ENCODE results near the gene SCAMP4. TPM values are rescaled to one million over a fixed set of nuclear protein-coding genes. Genes with fewer than 3 reads are reported as not detected.

Gene SCAMP4
- total and polyA plus RNA-seq, 2 experiments from 2014 or later: 39.4 to 106 TPM

DNA sequence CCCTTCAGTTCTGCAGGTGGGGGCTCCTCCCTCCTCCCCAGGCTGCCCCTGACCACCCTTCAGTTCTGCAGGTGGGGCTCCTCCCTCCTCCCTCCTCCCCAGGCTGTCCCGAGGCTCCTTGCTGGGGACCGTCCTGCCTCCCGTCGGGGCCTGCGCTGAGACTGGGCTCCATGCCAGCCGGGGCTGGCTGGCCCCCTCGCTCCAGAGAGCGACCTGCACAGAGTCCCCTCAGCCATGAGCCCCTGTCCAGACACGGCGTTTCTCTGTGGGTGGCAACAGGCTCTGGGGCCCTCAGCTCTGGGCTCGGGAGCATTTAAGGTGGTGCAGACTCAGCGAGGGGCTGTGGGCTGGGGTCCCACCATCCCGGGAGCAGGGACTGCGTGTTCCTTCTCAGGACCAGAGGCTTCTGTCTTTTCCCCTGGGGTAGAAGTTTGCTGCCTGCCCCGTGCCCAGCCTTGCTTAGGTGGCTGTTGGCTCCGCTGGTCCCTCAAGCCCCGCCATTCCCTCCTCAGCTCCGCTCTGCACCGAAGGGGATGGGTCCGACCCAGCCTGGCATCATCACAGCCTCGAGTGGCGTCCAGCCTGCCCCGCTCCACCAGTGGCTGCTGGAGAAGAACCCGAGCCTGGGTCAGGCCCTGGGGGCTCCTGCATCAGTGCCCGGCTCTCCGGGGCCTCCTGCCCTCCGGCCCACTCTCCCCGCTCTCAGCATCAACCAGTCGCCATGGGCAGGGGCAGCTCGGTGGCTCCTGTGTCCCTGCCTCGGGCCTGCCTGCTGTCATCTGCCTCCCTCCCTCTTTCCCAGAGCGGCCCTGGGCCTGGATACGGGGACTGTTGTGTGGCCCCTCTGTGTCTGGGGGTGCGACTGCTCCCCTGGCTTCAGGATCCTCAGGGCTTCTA, 63.3 kb downstream of the SCAMP4 start (continued):
- no peak for TF ChIP-seq JUNB (IDR thresholded peaks at IDR 0.05; ENCODE audit: unreplicated experiment)
- no peak for TF ChIP-seq CREB1 (CRISPR knock-in tag; IDR thresholded peaks at IDR 0.05; ENCODE audit: low read depth)

DNA sequence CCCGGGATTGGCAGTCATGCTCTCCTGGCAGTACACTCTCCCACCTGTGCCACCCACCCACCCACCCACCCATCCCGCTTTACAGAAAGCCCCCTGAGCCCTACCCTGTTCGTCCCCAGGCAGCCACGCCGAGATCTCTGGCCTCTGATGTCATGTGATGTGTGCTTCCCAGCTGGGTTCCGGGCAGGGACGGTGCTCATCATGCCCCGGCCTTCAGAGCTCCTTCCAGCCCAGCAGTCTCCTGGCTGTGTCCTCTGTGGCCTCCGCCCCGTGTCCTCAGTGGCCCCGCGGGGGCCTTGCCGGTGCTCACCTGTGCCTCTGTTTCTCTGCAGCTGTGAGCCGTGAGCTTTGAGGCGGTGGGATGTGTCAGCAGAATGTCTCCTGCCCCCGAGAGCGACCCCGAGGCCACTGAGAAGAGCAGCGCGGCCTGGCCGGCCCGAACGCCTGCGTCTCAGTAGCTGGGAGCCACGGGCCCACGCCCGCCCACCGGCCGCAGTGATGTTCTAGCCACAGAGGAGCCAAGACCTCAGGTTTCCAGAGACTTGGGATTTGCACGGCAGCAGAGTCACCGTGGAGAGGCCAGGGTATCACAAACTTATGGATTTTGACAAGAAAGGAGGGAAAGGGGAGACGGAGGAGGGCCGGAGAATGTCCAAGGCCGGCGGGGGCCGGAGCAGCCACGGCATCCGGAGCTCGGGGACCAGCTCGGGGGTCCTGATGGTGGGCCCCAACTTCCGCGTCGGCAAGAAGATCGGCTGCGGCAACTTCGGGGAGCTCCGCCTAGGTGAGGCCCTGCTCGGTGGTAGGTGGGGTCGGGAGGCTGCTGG, 64.2 kb downstream of the SCAMP4 start:
- H4K20me1 ChIP-seq (replicated peaks; ENCODE audit: insufficient read depth): peaks cover 39% of the 10 kb centered on the region
- no peaks in the 10 kb centered on the region for H3K9me2 ChIP-seq (ENCODE audit: insufficient read depth)
- ATAC-seq (no peak), DNase-seq (ENCODE audit: low spot score) (no peak)
- H3K36me3 ChIP-seq (ENCODE audit: insufficient read depth): no peaks in the 10 kb centered on the region
- TF ChIP-seq STAT1 (IDR thresholded peaks at IDR 0.05; ENCODE audit: unreplicated experiment) (no peak), EZH2phosphoT487 (IDR thresholded peaks at IDR 0.05; ENCODE audit: unreplicated experiment) (no peak), ZNF331 (CRISPR knock-in tag; IDR thresholded peaks at IDR 0.05; ENCODE audit: low read depth) (no peak), ZNF114 (CRISPR knock-in tag; IDR thresholded peaks at IDR 0.05) (no peak), POLR2AphosphoS5 (IDR thresholded peaks at IDR 0.05; ENCODE audit: low read depth) (no peak), CREB1 (CRISPR knock-in tag; IDR thresholded peaks at IDR 0.05; ENCODE audit: low read depth) (no peak)
- H3K27me3 Mint-ChIP-seq (ENCODE audit: insufficient read depth, low read depth, poor library complexity): peaks cover 4% of the 10 kb centered on the region
- H3K4me3 Mint-ChIP-seq: no peak overlapping the region
- no peaks in the 10 kb centered on the region for H3K4me1 Mint-ChIP-seq
- peaks cover 68% of the 10 kb centered on the region for H3K79me2 ChIP-seq (replicated peaks; ENCODE audit: insufficient read depth)
- H3K27me3 ChIP-seq (ENCODE audit: insufficient read depth): no peaks in the 10 kb centered on the region
- peaks cover 9% of the 10 kb centered on the region for H3K36me3 Mint-ChIP-seq (ENCODE audit: low read depth)
- no peak overlapping the region for H3K27ac Mint-ChIP-seq
- H3K4me1 ChIP-seq (ENCODE audit: insufficient read depth): no peaks in the 10 kb centered on the region
- no peak overlapping the region for H3K4me3 ChIP-seq
- no peak overlapping the region for H3K27ac ChIP-seq (ENCODE audit: low read depth)
- H2AFZ ChIP-seq: no peak overlapping the region
- H3F3A ChIP-seq (replicated peaks; ENCODE audit: low read depth): no peaks in the 10 kb centered on the region; the same call in 1 of the 2 replicates
- H3K4me2 ChIP-seq: no peak overlapping the region
- no peaks in the 10 kb centered on the region for H3K9me3 Mint-ChIP-seq

DNA sequence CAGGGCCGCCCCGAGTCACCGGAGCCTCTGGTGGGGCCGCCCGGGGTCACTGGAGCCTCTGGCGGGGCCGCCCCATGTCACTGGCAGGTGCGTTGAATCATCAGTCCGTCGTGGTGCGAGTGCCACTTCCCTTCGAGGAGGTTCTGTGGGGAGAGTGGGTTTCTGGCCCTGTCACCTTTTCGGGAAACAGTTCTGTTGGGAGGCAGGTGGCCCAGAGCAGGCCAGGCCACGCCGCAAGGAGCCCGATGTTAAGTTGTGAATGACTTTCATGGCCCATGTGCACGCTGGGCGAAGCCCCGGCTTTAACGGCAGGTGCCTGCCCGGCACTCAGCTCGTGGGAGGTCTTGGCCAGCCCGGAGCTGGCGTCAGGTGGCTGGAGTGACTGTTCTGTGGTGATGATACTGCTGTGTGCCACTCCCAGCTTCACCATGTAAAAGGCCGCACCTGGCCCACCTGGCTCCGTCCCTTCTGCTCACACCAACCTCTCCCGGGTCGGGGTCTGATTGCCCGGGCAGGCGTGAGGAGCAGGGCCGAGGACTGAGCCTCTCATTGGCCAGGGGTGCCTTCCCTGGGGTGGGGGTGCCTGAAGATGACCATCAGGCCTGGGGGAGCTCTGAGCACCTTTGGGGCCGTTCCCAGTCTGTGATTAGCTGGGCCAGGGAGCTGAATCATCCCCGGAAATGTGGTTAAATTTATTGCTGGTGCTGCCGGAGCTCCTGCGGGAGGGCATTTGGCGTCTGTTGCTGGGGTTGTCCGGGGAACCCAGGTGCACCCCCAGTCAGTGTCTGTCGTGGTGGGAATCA, 65.0 kb downstream of the SCAMP4 start:
- H3K36me3 Mint-ChIP-seq (ENCODE audit: low read depth): peaks cover 12% of the 10 kb centered on the region
- Histone ChIP-seq H4K20me1 (replicated peaks; ENCODE audit: insufficient read depth) (peaks cover 33% of the 10 kb centered on the region), H3K27ac (ENCODE audit: low read depth) (no peak overlapping the region), H3K4me1 (ENCODE audit: insufficient read depth) (no peaks in the 10 kb centered on the region), H3F3A (replicated peaks; ENCODE audit: low read depth) (no peaks in the 10 kb centered on the region; the same call in 1 of the 2 replicates), H3K4me2 (no peak overlapping the region), H3K36me3 (ENCODE audit: insufficient read depth) (no peaks in the 10 kb centered on the region), H3K79me2 (replicated peaks; ENCODE audit: insufficient read depth) (peaks cover 60% of the 10 kb centered on the region), H3K9me2 (ENCODE audit: insufficient read depth) (no peaks in the 10 kb centered on the region), H3K27me3 (ENCODE audit: insufficient read depth) (no peaks in the 10 kb centered on the region), H2AFZ (no peak overlapping the region), H3K4me3 (no peak overlapping the region)
- no peaks in the 10 kb centered on the region for H3K9me3 Mint-ChIP-seq
- peaks cover 5% of the 10 kb centered on the region for H3K27me3 Mint-ChIP-seq (ENCODE audit: insufficient read depth, low read depth, poor library complexity)
- no peaks in the 10 kb centered on the region for H3K4me1 Mint-ChIP-seq
- ATAC-seq (no peak), DNase-seq (ENCODE audit: low spot score) (no peak)
- H3K27ac Mint-ChIP-seq: no peak overlapping the region
- H3K4me3 Mint-ChIP-seq: no peak overlapping the region
- no peak for TF ChIP-seq POLR2AphosphoS5 (IDR thresholded peaks at IDR 0.05; ENCODE audit: low read depth)
- TF ChIP-seq STAT1 (IDR thresholded peaks at IDR 0.05; ENCODE audit: unreplicated experiment): no peak
- no peak for TF ChIP-seq JUNB (IDR thresholded peaks at IDR 0.05; ENCODE audit: unreplicated experiment)
- no peak for TF ChIP-seq EZH2phosphoT487 (IDR thresholded peaks at IDR 0.05; ENCODE audit: unreplicated experiment)
- no peak for TF ChIP-seq CREB1 (CRISPR knock-in tag; IDR thresholded peaks at IDR 0.05; ENCODE audit: low read depth)
- TF ChIP-seq ETS1 (IDR thresholded peaks at IDR 0.05): no peak
- no peak for TF ChIP-seq CTCF (conservative IDR thresholded peaks at IDR 0.05; ENCODE audit: low read depth in 2 of 2)
- TF ChIP-seq NANOG (IDR thresholded peaks at IDR 0.05; ENCODE audit: borderline replicate concordance): no peak
- no peak for TF ChIP-seq ZNF331 (CRISPR knock-in tag; IDR thresholded peaks at IDR 0.05; ENCODE audit: low read depth)

Measured in GM23338 (cell line).